IMR-90 (cell line): ENCODE data around the gene TNS2. TPM values are rescaled to one million over a fixed set of nuclear protein-coding genes. Genes with fewer than 3 reads are reported as not detected.

Experiments used
- ATAC-seq: fragments of 200-7000 bp; cut with Tn5 transposase; 2 replicates; pipeline ENCODE4 v1.9.1; 2020; ENCODE audit warnings: low read depth, mild to moderate bottlenecking, moderate library complexity
- BruUV-seq: library from RNA; stranded (reverse); fragments of 400-500 nt; replicated peaks from 2 replicates; lab custom pipeline; 2021; lab: Mats Ljungman, UMichigan
- CTCF ChIA-PET: fragments of 300-600 bp; formaldehyde crosslinking; extraction: SDS; loops from one replicate; lab custom pipeline; 2021; ENCODE audit warnings: antibody characterized with exemption; lab: Yijun Ruan, JAX
- POLR2A ChIA-PET: fragments of 300-600 bp; sonication (Branson Sonifier 250); formaldehyde crosslinking; loops from one replicate; lab custom pipeline; 2022; ENCODE audit warnings: antibody characterized with exemption; ENCODE audit not compliant: unreplicated experiment; lab: Charles Lee
- DNase-seq: peaks from one replicate; pipeline ENCODE4 v3.0.0; 2013
- H2AFZ ChIP-seq: replicated peaks from 2 replicates; pipeline ENCODE3; 2013; ENCODE audit warnings: low read length, mild to moderate bottlenecking; ENCODE audit not compliant: poor library complexity
- H2AK5ac ChIP-seq: 2 replicates; pipeline ENCODE4 v1.6.1; 2013; ENCODE audit warnings: low read depth, low read length, inconsistent platforms
- H2AK9ac ChIP-seq: replicated peaks from 2 replicates; pipeline ENCODE3; 2013; ENCODE audit warnings: mild to moderate bottlenecking, low read depth, low read length, moderate library complexity; ENCODE audit not compliant: poor library complexity
- H2BK120ac ChIP-seq: 2 replicates; pipeline ENCODE4 v1.6.1; 2013; ENCODE audit warnings: low read depth, low read length, inconsistent platforms
- H2BK15ac ChIP-seq: 3 replicates; pipeline ENCODE4 v1.6.1; 2013; ENCODE audit warnings: low read depth, low read length, inconsistent platforms
- H2BK20ac ChIP-seq: 2 replicates; pipeline ENCODE4 v1.6.1; 2013; ENCODE audit warnings: low read depth, mild to moderate bottlenecking, inconsistent platforms, low read length, moderate library complexity
- H2BK5ac ChIP-seq: 2 replicates; pipeline ENCODE4 v1.6.1; 2013; ENCODE audit warnings: mild to moderate bottlenecking, low read depth, low read length, inconsistent platforms; ENCODE audit not compliant: poor library complexity, severe bottlenecking
- H3K14ac ChIP-seq: replicated peaks from 2 replicates; pipeline ENCODE4 v1.6.1; 2013; ENCODE audit warnings: low read depth, low read length, inconsistent platforms
- H3K18ac ChIP-seq: 2 replicates; pipeline ENCODE4 v1.6.1; 2013; ENCODE audit warnings: low read depth, low read length, control low read depth
- H3K23ac ChIP-seq: 2 replicates; pipeline ENCODE4 v1.6.1; 2013; ENCODE audit warnings: low read depth, low read length, inconsistent platforms
- H3K27ac ChIP-seq: 2 replicates; pipeline ENCODE4 v1.5.1; 2013; ENCODE audit warnings: mild to moderate bottlenecking, control low read depth, low read length; ENCODE audit not compliant: insufficient read depth
- H3K27me3 ChIP-seq: 2 replicates; pipeline ENCODE4 v1.6.1; 2013; ENCODE audit warnings: low read length; ENCODE audit not compliant: control insufficient read depth, insufficient read depth
- H3K36me3 ChIP-seq: 2 replicates; pipeline ENCODE4 v1.6.1; 2013; ENCODE audit warnings: low read length, mixed read lengths; ENCODE audit not compliant: control insufficient read depth, insufficient read depth
- H3K4ac ChIP-seq: 2 replicates; pipeline ENCODE4 v1.6.1; 2013; ENCODE audit warnings: low read depth, low read length, inconsistent platforms
- H3K4me1 ChIP-seq: 2 replicates; pipeline ENCODE4 v1.6.1; 2013; ENCODE audit warnings: low read length, mixed read lengths; ENCODE audit not compliant: control insufficient read depth, insufficient read depth
- H3K4me2 ChIP-seq: 2 replicates; pipeline ENCODE4 v1.6.1; 2013; ENCODE audit warnings: low read depth, mild to moderate bottlenecking, control low read depth, low read length, moderate library complexity
- H3K4me3 ChIP-seq: 2 replicates; pipeline ENCODE4 v1.5.1; 2013; ENCODE audit warnings: low read depth, mild to moderate bottlenecking, control low read depth, low read length, moderate library complexity; ENCODE audit not compliant: insufficient read depth
- H3K56ac ChIP-seq: 2 replicates; pipeline ENCODE4 v1.6.1; 2013; ENCODE audit warnings: low read length, inconsistent platforms; ENCODE audit not compliant: insufficient read depth; ENCODE audit errors: extremely low read depth
- H3K79me1 ChIP-seq, 2 experiments: 2 replicates each; pipeline ENCODE4 v1.6.1; 2013; ENCODE audit warnings: low read length in 2 of 2, inconsistent platforms in 1 of 2, low read depth in 1 of 2
- H3K9ac ChIP-seq: 2 replicates; pipeline ENCODE4 v1.6.1; 2013; ENCODE audit warnings: low read depth, low read length, control low read depth
- H3K9me1 ChIP-seq: 2 replicates; pipeline ENCODE4 v1.6.1; 2013; ENCODE audit warnings: low read length, inconsistent platforms; ENCODE audit not compliant: insufficient read depth
- H3K9me3 ChIP-seq: 2 replicates; pipeline ENCODE4 v1.6.1; 2013; ENCODE audit warnings: low read length; ENCODE audit not compliant: control insufficient read depth, insufficient read depth
- H4K20me1 ChIP-seq: 2 replicates; pipeline ENCODE4 v1.6.1; 2013; ENCODE audit warnings: low read length, inconsistent platforms; ENCODE audit not compliant: insufficient read depth
- H4K5ac ChIP-seq: 2 replicates; pipeline ENCODE4 v1.6.1; 2013; ENCODE audit warnings: mild to moderate bottlenecking, low read depth, low read length, control low read depth
- H4K8ac ChIP-seq, 2 experiments: 2 replicates each; pipeline ENCODE4 v1.6.1; 2013; ENCODE audit warnings: low read depth in 2 of 2, low read length in 2 of 2, control low read depth in 1 of 2, inconsistent platforms in 1 of 2
- H4K91ac ChIP-seq: 2 replicates; pipeline ENCODE4 v1.6.1; 2013; ENCODE audit warnings: low read depth, low read length, inconsistent platforms; ENCODE audit not compliant: insufficient read depth
- BHLHE40 ChIP-seq: fragments of 150-350 bp; IDR thresholded peaks from 2 replicates; pipeline ENCODE4 v1.6.1; 2016; ENCODE audit warnings: mild to moderate bottlenecking, low read depth, low read length
- CEBPB ChIP-seq: IDR thresholded peaks from 2 replicates; pipeline ENCODE4 v1.6.1; 2012; ENCODE audit warnings: low read depth, low read length, improper control_type of control experiment
- CHD1 ChIP-seq: IDR thresholded peaks from 2 replicates; pipeline ENCODE4 v1.6.1; 2012; ENCODE audit warnings: low read depth, low read length, improper control_type of control experiment
- NFE2L2 ChIP-seq: fragments of 150-350 bp; IDR thresholded peaks from 2 replicates; pipeline ENCODE4 v1.6.1; 2016; ENCODE audit warnings: low read depth, mild to moderate bottlenecking, low read length
- POLR2A ChIP-seq: IDR thresholded peaks from 2 replicates; pipeline ENCODE4 v1.6.1; 2012; ENCODE audit warnings: mild to moderate bottlenecking, low read depth, low read length
- RAD21 ChIP-seq: IDR thresholded peaks from 2 replicates; pipeline ENCODE4 v1.6.1; 2012; ENCODE audit warnings: low read length, improper control_type of control experiment
- RCOR1 ChIP-seq: IDR thresholded peaks from 2 replicates; pipeline ENCODE4 v1.6.1; 2012; ENCODE audit warnings: mild to moderate bottlenecking, low read length, improper control_type of control experiment; ENCODE audit not compliant: insufficient replicate concordance
- RFX5 ChIP-seq: IDR thresholded peaks from 2 replicates; pipeline ENCODE4 v1.8.0; 2012; ENCODE audit warnings: low read depth, mild to moderate bottlenecking, low read length, moderate library complexity
- SMC3 ChIP-seq: fragments of 150-350 bp; IDR thresholded peaks from 2 replicates; pipeline ENCODE4 v1.6.1; 2016; ENCODE audit warnings: low read depth, mild to moderate bottlenecking, antibody characterized with exemption, low read length, moderate library complexity
- WGBS, 2 experiments: methylation state at CpG; one replicate each; pipeline versions ENCODE4 v1.1.5 to v1.1.7; 2013; ENCODE audit warnings: missing lambda C conversion rate in 2 of 2; ENCODE audit not compliant: insufficient read length in 1 of 2; ENCODE audit errors: extremely low coverage in 2 of 2; 5-methylcytosine and 5-hydroxymethylcytosine counted together
- dilution Hi-C: fragments of 300-500 bp; cut with HindIII; formaldehyde crosslinking; loops from one replicate; pipeline ENCODE4 v1.14.3; 2018; ENCODE audit warnings: low sequenced_read_pairs; ENCODE audit not compliant: unreplicated experiment
- in situ Hi-C: fragments of 300-500 bp; cut with MboI; formaldehyde crosslinking; loops from 3 replicates; pipeline ENCODE4 v1.14.3; 2019; ENCODE audit warnings: low sequenced_read_pairs, inconsistent platforms, mixed read lengths
- intact Hi-C: fragments of 100-400 bp; cut with micrococcal nuclease; formaldehyde crosslinking; loops from 2 replicates; pipeline ENCODE4 v1.10.0; 2022
- polyA plus RNA-seq, 3 experiments: library from polyadenylated mRNA; depleted of rRNA; stranded (reverse); fragments of >200 nt; gene quantifications; 2 replicates each; pipeline ENCODE4 v1.2.3, GENCODE V29; 2012; ENCODE audit warnings: low replicate concordance in 1 of 3
- total RNA-seq: library from RNA; depleted of rRNA; stranded (reverse); fragments of >200 nt; gene quantifications from 2 replicates; pipeline ENCODE4 v1.2.3, GENCODE V29; 2012
- TF ChIP-seq, protein P1 (sequence below): fragments of 150-350 bp; IDR thresholded peaks from 2 replicates; pipeline ENCODE4 v1.6.1; 2016; ENCODE audit warnings: low read depth, mild to moderate bottlenecking, low read length, moderate library complexity, borderline replicate concordance
- TF ChIP-seq, protein P2 (sequence below): conservative IDR thresholded peaks from 2 replicates; pipeline ENCODE4 v1.5.1; 2012; ENCODE audit warnings: mild to moderate bottlenecking, low read depth, low read length, improper control_type of control experiment
- TF ChIP-seq, protein P3 (sequence below): fragments of 150-350 bp; IDR thresholded peaks from 2 replicates; pipeline ENCODE4 v1.6.1; 2017; ENCODE audit warnings: mild to moderate bottlenecking, antibody characterized with exemption, low read length, low read depth

The TNS2 gene
- total and polyA plus RNA-seq, 2 of the 4 experiments (the other 2 are of a cell fraction): 10.4 to 67.2 TPM

DNA sequence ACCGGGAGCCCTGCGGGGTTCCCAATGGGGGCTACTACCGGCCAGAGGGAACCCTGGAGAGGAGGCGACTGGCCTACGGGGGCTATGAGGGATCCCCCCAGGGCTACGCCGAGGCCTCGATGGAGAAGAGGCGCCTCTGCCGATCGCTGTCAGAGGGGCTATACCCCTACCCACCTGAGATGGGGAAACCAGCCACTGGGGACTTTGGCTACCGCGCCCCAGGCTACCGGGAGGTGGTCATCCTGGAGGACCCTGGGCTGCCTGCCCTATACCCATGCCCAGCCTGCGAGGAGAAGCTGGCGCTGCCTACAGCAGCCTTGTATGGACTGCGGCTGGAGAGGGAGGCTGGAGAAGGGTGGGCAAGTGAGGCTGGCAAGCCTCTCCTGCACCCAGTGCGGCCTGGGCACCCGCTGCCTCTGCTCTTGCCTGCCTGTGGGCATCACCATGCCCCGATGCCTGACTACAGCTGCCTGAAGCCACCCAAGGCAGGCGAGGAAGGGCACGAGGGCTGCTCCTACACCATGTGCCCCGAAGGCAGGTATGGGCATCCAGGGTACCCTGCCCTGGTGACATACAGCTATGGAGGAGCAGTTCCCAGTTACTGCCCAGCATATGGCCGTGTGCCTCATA is 9.7 kb downstream of the TNS2 start:
- DNase-seq (no peak), ATAC-seq (no peak)
- in situ Hi-C loops: no loop called here
- no peak overlapping the region for H3K9ac ChIP-seq
- TF ChIP-seq, protein P1, sequence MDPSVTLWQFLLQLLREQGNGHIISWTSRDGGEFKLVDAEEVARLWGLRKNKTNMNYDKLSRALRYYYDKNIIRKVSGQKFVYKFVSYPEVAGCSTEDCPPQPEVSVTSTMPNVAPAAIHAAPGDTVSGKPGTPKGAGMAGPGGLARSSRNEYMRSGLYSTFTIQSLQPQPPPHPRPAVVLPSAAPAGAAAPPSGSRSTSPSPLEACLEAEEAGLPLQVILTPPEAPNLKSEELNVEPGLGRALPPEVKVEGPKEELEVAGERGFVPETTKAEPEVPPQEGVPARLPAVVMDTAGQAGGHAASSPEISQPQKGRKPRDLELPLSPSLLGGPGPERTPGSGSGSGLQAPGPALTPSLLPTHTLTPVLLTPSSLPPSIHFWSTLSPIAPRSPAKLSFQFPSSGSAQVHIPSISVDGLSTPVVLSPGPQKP: no peak
- TF ChIP-seq SMC3 (no peak), CEBPB (no peak), RAD21 (no peak), RCOR1 (no peak), BHLHE40 (no peak), RFX5 (no peak), POLR2A (no peak), CHD1 (no peak), NFE2L2 (no peak)
- TF ChIP-seq, protein P2, sequence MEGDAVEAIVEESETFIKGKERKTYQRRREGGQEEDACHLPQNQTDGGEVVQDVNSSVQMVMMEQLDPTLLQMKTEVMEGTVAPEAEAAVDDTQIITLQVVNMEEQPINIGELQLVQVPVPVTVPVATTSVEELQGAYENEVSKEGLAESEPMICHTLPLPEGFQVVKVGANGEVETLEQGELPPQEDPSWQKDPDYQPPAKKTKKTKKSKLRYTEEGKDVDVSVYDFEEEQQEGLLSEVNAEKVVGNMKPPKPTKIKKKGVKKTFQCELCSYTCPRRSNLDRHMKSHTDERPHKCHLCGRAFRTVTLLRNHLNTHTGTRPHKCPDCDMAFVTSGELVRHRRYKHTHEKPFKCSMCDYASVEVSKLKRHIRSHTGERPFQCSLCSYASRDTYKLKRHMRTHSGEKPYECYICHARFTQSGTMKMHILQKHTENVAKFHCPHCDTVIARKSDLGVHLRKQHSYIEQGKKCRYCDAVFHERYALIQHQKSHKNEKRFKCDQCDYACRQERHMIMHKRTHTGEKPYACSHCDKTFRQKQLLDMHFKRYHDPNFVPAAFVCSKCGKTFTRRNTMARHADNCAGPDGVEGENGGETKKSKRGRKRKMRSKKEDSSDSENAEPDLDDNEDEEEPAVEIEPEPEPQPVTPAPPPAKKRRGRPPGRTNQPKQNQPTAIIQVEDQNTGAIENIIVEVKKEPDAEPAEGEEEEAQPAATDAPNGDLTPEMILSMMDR: no peak
- TF ChIP-seq, protein P3, sequence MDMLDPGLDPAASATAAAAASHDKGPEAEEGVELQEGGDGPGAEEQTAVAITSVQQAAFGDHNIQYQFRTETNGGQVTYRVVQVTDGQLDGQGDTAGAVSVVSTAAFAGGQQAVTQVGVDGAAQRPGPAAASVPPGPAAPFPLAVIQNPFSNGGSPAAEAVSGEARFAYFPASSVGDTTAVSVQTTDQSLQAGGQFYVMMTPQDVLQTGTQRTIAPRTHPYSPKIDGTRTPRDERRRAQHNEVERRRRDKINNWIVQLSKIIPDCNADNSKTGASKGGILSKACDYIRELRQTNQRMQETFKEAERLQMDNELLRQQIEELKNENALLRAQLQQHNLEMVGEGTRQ: no peak
- ChIA-PET CTCF (no interaction called here), POLR2A (no interaction called here)
- dilution Hi-C loops: no loop called here
- no peak overlapping the region for H2BK5ac ChIP-seq
- H3K27me3 ChIP-seq: no peaks in the 10 kb centered on the region
- no peak overlapping the region for H2BK20ac ChIP-seq
- 75% methylated on average over 6 of the region's 24 CpGs; no CpG with 5 or more reads in 1 of the 2 experiments for WGBS, 2 experiments
- peaks cover 8% of the 10 kb centered on the region for H4K20me1 ChIP-seq
- H3K4me2 ChIP-seq: no peak overlapping the region
- no peak overlapping the region for H4K8ac ChIP-seq
- no peak overlapping the region for H4K5ac ChIP-seq
- no peak overlapping the region for H2AFZ ChIP-seq
- no peak overlapping the region for H2AK5ac ChIP-seq
- H3K4ac ChIP-seq: no peak overlapping the region
- H2BK120ac ChIP-seq: no peak overlapping the region
- no peak overlapping the region for H3K14ac ChIP-seq
- no peak overlapping the region for H2BK15ac ChIP-seq
- H3K79me1 ChIP-seq: peaks cover 0 to 33% of the 10 kb centered on the region in 2 experiments; a peak in 1 of 4 replicates
- no peaks in the 10 kb centered on the region for H3K9me3 ChIP-seq
- no peak overlapping the region for H3K18ac ChIP-seq
- no peak overlapping the region for H4K91ac ChIP-seq
- intact Hi-C loops: no loop called here
- 0 out of 2 replicates have a peak, but pooled peaks cover 4% of the 10 kb centered on the region for H3K9me1 ChIP-seq
- H3K56ac ChIP-seq: no peak overlapping the region
- no peak overlapping the region for H3K4me3 ChIP-seq
- H2AK9ac ChIP-seq: no peak overlapping the region
- no peak overlapping the region for H3K27ac ChIP-seq
- peaks cover 12% of the 10 kb centered on the region; the same call in 1 of the 2 replicates for H3K4me1 ChIP-seq
- H3K23ac ChIP-seq: no peak overlapping the region
- no TSS peak for BruUV-seq
- peaks cover 84% of the 10 kb centered on the region for H3K36me3 ChIP-seq
